ENCODE measurements around the gene NDUFA5. TPM values are rescaled to one million over a fixed set of nuclear protein-coding genes. Genes with fewer than 3 reads are reported as not detected.

The NDUFA5 gene
- total RNA-seq (10 to 100 TPM; 54.0 to 67.5 TPM), total RNA-seq (43.6 to 66.1 reads per million in 2 donors)

DNA sequence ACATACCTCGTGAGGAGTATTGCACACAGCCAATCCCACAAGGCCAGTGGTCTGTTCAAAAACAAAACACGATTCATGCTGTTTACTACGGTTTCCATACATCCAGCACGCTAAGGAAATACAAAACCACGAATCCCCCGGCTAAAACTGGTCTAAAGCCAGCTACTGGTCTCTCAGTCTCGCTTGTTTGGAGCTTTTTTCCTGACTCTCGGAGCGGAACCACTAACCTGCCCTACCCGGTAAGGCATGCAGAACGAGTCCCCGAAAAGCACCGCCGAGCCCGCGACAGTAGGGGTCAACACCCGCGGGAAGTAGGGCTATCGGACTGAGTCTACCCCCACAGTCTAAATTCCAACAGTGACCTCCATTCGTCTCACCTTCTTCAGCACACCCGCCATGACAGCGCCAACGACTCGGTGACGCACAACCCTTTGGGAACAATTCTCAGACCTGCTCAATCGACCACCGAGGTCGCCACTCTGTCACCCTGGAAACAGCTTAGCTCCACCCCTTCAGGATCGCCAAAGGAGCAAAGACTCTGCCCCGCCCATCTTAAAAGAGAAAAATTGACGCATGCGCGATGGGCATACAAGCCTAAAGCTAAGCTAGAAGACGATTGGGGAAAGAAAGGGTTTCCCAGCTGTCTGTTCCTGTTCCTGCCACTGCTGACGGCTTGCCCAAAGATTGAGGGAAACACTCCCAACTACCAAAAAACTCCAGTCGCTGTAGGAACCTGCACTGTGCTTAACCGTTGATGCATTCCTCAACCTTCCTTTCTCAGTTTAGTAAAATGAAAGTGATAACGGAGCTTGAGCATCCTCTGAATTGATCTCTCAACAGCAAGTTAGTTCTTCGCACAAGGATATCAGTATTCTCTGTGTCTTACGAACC is at the start of gene NDUFA5:
NDUFA5 (minus strand) TSS at position 421 of the 891 bp plus-strand sequence; CDS start at position 398, 23 bp downstream.
- ATAC-seq (peak; percentile 99), DNase-seq (peak; percentile 83 to 95 (median 92))
- Mint-ChIP-seq H3K27me3 (peaks cover 5% of the 10 kb centered on the region), H3K4me1 (peaks cover 12% of the 10 kb centered on the region), H3K27ac (no peak within 1 kb of the TSS), H3K36me3 (ENCODE audit: low read depth) (peaks cover 7% of the 10 kb centered on the region), H3K4me3 (no peak within 1 kb of the TSS)
- no peaks in the 10 kb centered on the region for H3K9me3 ChIP-seq (ENCODE audit: control insufficient read depth, low read length, poor library complexity, severe bottlenecking)

DNA sequence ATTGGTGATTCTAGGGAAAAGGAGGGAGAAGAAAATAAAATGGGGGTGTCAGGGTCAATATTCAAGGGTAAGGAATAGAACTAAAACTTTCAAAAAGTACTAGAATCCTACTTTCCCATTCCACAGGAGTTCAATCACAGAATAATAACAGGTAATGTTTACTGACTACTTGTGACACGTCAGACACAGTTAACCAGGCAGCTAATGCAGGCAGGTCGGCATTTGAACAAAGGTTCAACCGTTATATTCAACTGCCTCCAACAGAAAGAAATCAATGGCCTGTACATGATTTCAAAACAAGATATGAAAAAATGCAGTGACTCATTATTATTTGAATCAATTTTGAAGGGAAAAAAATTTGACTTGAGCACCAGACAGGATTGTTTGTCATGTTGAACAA is 47.1 kb upstream of the NDUFA5 start:
- H3K27ac Mint-ChIP-seq: no peak overlapping the region
- peaks cover 39% of the 10 kb centered on the region for H3K27me3 Mint-ChIP-seq
- ATAC-seq (no peak), DNase-seq (no peak)
- H3K9me3 ChIP-seq (ENCODE audit: control insufficient read depth, low read length, poor library complexity, severe bottlenecking): no peaks in the 10 kb centered on the region
- no peaks in the 10 kb centered on the region for H3K4me1 Mint-ChIP-seq
- H3K4me3 Mint-ChIP-seq: no peak overlapping the region
- no peaks in the 10 kb centered on the region for H3K36me3 Mint-ChIP-seq (ENCODE audit: low read depth)

DNA sequence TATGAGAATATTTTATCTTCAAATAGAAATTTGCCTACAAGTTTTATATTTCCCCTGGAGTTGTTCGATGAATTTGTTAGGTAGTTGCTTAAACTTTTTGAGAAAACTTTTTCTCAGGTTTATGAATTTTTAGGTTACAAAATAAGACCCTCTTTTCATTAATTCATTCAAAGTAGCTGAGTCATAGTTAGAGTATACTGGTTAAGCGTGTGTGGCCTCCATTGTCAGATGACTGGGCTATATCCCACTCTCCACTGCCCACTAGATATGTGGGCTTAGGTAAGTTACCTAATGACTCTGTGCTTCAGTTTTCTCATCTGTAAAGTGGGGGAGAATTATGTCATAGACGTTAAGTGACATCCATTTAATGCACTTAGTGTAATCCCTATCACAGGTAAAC is 45.0 kb upstream of the NDUFA5 start:
- DNase-seq (no peak), ATAC-seq (no peak)
- H3K9me3 ChIP-seq (ENCODE audit: control insufficient read depth, low read length, poor library complexity, severe bottlenecking): no peaks in the 10 kb centered on the region
- no peak overlapping the region for H3K27ac Mint-ChIP-seq
- H3K4me1 Mint-ChIP-seq: no peaks in the 10 kb centered on the region
- H3K36me3 Mint-ChIP-seq (ENCODE audit: low read depth): no peaks in the 10 kb centered on the region
- peaks cover 31% of the 10 kb centered on the region for H3K27me3 Mint-ChIP-seq
- no peak overlapping the region for H3K4me3 Mint-ChIP-seq

DNA sequence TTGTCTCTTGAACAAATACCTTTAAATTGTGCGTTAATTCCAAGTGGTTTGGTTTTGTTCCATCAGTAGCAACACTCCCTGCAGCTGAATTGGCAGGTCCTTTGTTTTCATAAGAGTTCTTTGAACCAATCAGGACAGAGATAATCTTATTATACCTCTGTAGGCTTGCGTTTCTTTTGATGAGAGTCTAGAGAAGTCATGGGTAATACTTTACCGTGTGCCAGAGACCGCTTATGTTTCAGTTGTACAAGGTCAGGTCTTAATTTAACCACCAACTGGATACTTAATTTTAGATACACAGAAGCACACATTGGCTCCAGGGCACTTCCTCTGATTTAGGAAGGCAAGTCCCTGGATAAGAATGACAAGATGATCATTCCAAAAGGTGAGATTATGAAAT is 43.9 kb upstream of the NDUFA5 start, which contains the start of gene ASB15:
ASB15 (plus strand) TSS at position 292 of the 400 bp plus-strand sequence. CDS start 12,682 bp downstream, outside the sequence.
- DNase-seq (no peak), ATAC-seq (no peak)
- no peak within 1 kb of the TSS for H3K27ac Mint-ChIP-seq
- H3K4me1 Mint-ChIP-seq: no peaks in the 10 kb centered on the region
- no peaks in the 10 kb centered on the region for H3K9me3 ChIP-seq (ENCODE audit: control insufficient read depth, low read length, poor library complexity, severe bottlenecking)
- H3K36me3 Mint-ChIP-seq (ENCODE audit: low read depth): no peaks in the 10 kb centered on the region
- peaks cover 30% of the 10 kb centered on the region for H3K27me3 Mint-ChIP-seq
- no peak within 1 kb of the TSS for H3K4me3 Mint-ChIP-seq

DNA sequence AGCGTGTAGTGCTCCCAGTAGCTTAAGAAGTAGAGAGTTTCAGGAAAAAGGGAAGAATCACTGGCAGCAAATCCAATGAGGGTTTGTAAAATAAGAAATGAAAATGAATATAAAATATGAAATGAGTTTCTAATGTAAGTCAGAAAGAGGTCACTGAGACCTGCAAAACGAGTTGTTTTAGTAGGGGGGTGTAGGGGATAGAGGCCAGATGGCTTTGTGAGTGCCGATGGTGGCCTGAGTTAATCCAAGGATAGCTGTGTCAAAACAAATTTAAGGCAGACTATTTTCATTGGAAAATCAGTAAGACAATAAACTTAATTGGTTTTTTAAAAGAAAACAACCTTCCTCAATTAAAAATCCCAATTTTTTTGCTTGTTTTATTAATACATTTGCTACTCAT is 43.3 kb upstream of the NDUFA5 start:
- ATAC-seq (no peak), DNase-seq (no peak)
- no peaks in the 10 kb centered on the region for H3K9me3 ChIP-seq (ENCODE audit: control insufficient read depth, low read length, poor library complexity, severe bottlenecking)
- Mint-ChIP-seq H3K36me3 (ENCODE audit: low read depth) (no peaks in the 10 kb centered on the region), H3K4me1 (no peaks in the 10 kb centered on the region), H3K27ac (no peak overlapping the region), H3K4me3 (no peak overlapping the region), H3K27me3 (peaks cover 27% of the 10 kb centered on the region)

DNA sequence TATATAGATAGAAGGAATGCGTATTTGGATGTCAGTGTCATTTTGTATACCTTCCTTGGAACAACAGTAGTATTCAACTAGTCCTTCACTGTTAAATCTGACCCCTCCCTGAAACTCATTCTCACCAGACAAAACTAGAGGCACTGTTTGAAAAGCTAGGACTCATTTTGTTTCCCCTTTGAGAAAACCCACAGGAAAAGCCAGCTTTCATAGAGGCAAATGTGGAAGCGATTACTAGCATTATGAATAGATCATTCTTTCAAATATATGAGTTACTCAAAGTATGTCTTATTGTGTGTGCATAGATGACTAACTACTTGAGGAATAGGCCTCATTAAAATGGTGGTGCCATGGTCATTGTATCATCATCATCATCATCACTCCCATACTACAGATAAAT is 42.1 kb upstream of the NDUFA5 start:
- Mint-ChIP-seq H3K4me3 (no peak overlapping the region), H3K36me3 (ENCODE audit: low read depth) (peaks cover 3% of the 10 kb centered on the region), H3K27me3 (peaks cover 29% of the 10 kb centered on the region), H3K4me1 (no peaks in the 10 kb centered on the region), H3K27ac (no peak overlapping the region)
- ATAC-seq (no peak), DNase-seq (no peak)
- no peaks in the 10 kb centered on the region for H3K9me3 ChIP-seq (ENCODE audit: control insufficient read depth, low read length, poor library complexity, severe bottlenecking)

DNA sequence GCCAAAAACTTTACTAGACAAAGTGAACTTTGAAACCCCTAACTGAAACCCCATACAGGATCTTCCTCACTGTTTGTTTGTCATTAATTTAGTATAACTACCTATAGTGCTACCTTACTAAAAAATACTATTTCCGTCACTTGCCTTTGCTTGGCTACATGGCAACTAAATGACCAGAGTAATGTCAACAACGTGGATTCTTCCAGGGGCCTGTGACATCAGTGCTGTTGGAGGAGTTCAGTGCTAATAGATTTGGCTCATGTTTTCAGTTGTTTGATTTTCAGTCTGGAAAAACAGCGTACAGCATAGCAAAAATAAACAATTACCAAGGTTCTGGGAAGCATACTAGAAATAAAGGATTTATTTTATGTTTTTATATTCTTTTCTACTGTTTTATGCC is 41.0 kb upstream of the NDUFA5 start:
- DNase-seq (no peak), ATAC-seq (no peak)
- H3K9me3 ChIP-seq (ENCODE audit: control insufficient read depth, low read length, poor library complexity, severe bottlenecking): no peaks in the 10 kb centered on the region
- Mint-ChIP-seq H3K4me3 (no peak overlapping the region), H3K27me3 (peaks cover 29% of the 10 kb centered on the region), H3K4me1 (no peaks in the 10 kb centered on the region), H3K27ac (no peak overlapping the region), H3K36me3 (ENCODE audit: low read depth) (peaks cover 5% of the 10 kb centered on the region)

DNA sequence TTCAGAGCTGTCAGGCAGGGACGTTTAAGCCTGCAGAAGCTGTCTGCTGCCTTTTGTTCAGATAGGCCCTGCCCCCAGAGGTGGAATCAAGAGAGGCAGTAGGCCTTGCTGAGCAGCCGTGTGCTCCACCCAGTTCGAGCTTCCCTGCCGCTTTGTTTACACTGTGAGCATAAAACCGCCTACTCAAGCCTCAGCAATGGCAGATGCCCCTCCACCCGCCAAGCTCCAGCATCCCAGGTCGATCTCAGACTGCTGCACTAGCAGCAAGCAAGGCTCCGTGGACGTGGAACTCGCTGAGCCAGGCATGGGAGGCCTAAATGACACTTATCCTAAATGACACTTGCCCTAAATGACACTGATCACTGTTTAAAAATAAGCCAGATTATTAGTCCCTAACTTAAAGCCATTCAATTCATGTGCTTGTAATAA is 37.2 kb upstream of the NDUFA5 start:
- Mint-ChIP-seq H3K36me3 (ENCODE audit: low read depth) (peaks cover 5% of the 10 kb centered on the region), H3K4me1 (no peaks in the 10 kb centered on the region), H3K27ac (no peak overlapping the region), H3K4me3 (no peak overlapping the region), H3K27me3 (peaks cover 41% of the 10 kb centered on the region)
- no peak for DNase-seq
- H3K9me3 ChIP-seq (ENCODE audit: control insufficient read depth, low read length, poor library complexity, severe bottlenecking): no peaks in the 10 kb centered on the region
- no peak for ATAC-seq

DNA sequence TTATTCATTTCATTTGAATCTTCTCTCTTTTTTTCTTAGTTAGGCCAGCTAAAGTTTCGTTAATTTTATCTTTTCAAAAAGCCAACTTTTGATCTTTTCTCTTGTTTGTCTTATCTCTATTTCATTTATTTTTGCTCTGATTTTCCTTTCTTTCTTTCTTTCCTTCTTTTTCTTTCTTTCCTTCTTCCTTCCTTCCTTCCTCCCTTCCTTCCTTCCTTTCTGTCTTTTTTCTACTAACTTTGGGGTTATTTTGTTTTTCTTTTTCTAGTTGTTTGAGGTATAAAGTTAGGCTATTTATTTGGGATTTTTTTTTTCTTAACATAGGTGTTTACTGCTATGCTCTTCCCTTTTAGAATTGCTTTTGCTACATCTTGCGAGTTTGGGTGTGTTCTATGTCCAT is 30.8 kb upstream of the NDUFA5 start:
- DNase-seq (no peak), ATAC-seq (no peak)
- Mint-ChIP-seq H3K36me3 (ENCODE audit: low read depth) (no peaks in the 10 kb centered on the region), H3K4me1 (no peaks in the 10 kb centered on the region), H3K27ac (no peak overlapping the region), H3K4me3 (no peak overlapping the region), H3K27me3 (peaks cover 28% of the 10 kb centered on the region)
- H3K9me3 ChIP-seq (ENCODE audit: control insufficient read depth, low read length, poor library complexity, severe bottlenecking): no peaks in the 10 kb centered on the region

DNA sequence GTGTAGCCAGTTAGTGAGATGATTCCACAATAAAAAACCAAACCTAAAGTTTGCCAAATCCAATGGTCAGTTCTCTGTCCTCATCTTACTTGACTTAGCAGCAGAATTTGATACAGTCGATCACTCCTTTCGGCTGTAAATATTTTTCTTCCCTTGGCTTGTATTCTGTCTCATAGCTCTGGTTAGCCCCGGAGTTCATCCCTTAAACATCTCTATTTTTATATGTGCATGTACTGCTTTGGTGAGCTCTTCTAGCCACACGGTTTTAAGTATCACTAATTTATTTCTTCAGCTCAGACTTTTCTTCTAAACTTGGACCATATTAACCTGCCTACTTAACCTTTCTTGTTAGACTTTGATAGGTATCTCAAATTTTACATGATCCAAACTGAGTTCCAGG is 26.2 kb upstream of the NDUFA5 start:
- Mint-ChIP-seq H3K36me3 (ENCODE audit: low read depth) (peaks cover 2% of the 10 kb centered on the region), H3K4me3 (no peak overlapping the region), H3K4me1 (peaks cover 2% of the 10 kb centered on the region), H3K27ac (no peak overlapping the region), H3K27me3 (peaks cover 31% of the 10 kb centered on the region)
- ATAC-seq (no peak), DNase-seq (no peak)
- H3K9me3 ChIP-seq (ENCODE audit: control insufficient read depth, low read length, poor library complexity, severe bottlenecking): peaks cover 4% of the 10 kb centered on the region

DNA sequence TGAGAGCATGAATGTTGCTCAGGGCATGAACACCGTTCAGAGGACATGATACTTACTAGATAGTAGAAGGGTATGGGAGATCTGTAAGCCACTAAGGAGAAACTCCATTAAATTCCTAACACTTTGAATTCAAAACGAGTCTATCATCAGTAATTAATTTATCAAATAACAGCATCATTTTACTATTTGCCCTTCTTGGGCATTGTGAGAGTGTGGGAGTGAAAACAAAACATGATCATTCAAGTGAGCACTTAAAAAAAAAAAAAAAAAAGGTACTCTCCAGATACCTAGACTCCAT is 23.5 kb upstream of the NDUFA5 start:
- Mint-ChIP-seq H3K27ac (no peak overlapping the region), H3K4me1 (peaks cover 2% of the 10 kb centered on the region), H3K4me3 (no peak overlapping the region), H3K36me3 (ENCODE audit: low read depth) (peaks cover 2% of the 10 kb centered on the region), H3K27me3 (peaks cover 34% of the 10 kb centered on the region)
- H3K9me3 ChIP-seq (ENCODE audit: control insufficient read depth, low read length, poor library complexity, severe bottlenecking): peaks cover 4% of the 10 kb centered on the region
- no peak for DNase-seq
- ATAC-seq: no peak

DNA sequence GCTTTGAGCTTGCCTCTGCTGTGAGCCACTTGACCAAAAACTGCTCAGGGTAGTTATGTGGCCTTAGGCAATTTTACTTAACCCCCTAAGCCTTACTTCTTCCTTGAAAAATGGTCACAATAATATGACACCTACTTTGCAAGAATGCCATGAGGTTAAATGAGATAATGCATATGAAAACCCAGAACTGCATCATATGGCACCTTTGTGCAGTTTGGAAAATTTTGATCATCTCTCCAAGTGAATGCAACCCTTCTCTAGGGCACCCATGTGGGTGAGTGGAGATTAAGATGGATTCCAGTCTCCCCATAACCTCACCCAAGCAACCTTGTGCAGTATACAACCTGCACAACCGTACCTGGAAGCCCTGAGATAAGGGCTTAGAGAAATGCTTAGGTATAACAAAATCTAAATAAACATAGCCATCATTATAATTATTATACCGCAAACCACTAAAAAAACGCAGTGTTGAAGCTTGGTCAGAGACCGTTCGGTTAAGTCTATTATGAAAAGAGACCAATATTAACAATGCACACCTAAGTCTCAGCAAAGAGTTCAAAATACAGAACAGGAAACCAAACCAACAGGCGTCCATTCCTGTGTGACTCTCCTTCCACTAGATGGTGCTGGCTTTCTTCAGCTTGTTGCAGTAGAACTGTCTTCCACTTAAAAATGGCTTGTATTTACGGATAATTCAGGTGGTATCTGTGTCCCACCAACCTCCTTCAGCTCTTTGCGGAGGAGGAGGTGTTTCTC is 23.0 kb upstream of the NDUFA5 start:
- H3K27ac Mint-ChIP-seq: no peak overlapping the region
- peaks cover 4% of the 10 kb centered on the region for H3K9me3 ChIP-seq (ENCODE audit: control insufficient read depth, low read length, poor library complexity, severe bottlenecking)
- peaks cover 2% of the 10 kb centered on the region for H3K36me3 Mint-ChIP-seq (ENCODE audit: low read depth)
- peaks cover 2% of the 10 kb centered on the region for H3K4me1 Mint-ChIP-seq
- no peak for DNase-seq
- no peak overlapping the region for H3K4me3 Mint-ChIP-seq
- H3K27me3 Mint-ChIP-seq: peaks cover 34% of the 10 kb centered on the region
- ATAC-seq: peak; percentile 66

DNA sequence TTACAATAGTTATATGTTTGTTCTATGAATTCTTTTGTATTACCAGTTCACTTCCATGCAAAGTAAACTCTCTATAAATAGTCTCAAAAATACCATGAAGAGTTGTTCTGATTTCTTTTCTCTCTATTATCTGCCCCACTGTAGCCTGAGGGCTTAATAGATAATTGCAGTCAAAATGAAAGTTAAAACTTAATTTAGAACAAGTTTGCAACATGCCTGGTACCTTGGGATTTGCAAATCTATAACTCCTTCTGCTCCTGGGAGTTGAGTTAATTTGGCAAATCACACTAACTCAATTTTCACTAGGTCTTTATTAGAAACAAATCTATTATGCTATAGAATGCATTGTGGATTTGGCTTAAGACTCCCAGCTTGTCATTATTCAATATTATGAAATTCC is 21.8 kb upstream of the NDUFA5 start:
- Mint-ChIP-seq H3K27ac (no peak overlapping the region), H3K4me3 (no peak overlapping the region), H3K27me3 (peaks cover 38% of the 10 kb centered on the region), H3K36me3 (ENCODE audit: low read depth) (peaks cover 4% of the 10 kb centered on the region), H3K4me1 (peaks cover 2% of the 10 kb centered on the region)
- H3K9me3 ChIP-seq (ENCODE audit: control insufficient read depth, low read length, poor library complexity, severe bottlenecking): peaks cover 4% of the 10 kb centered on the region
- ATAC-seq: no peak
- no peak for DNase-seq

Data from T-helper 17 cell (primary cell).